ENCODE results near the gene TSPAN17.
"Not testable (repeated sequence)": the region's sequence is repeated elsewhere in the genome, so short reads cannot be mapped to it uniquely, and the experiment has no call there.

TSPAN17 gene, protein sequence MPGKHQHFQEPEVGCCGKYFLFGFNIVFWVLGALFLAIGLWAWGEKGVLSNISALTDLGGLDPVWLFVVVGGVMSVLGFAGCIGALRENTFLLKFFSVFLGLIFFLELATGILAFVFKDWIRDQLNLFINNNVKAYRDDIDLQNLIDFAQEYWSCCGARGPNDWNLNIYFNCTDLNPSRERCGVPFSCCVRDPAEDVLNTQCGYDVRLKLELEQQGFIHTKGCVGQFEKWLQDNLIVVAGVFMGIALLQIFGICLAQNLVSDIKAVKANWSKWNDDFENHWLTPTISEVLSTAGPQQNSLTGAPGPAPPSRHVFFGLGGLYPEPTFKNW

DNA sequence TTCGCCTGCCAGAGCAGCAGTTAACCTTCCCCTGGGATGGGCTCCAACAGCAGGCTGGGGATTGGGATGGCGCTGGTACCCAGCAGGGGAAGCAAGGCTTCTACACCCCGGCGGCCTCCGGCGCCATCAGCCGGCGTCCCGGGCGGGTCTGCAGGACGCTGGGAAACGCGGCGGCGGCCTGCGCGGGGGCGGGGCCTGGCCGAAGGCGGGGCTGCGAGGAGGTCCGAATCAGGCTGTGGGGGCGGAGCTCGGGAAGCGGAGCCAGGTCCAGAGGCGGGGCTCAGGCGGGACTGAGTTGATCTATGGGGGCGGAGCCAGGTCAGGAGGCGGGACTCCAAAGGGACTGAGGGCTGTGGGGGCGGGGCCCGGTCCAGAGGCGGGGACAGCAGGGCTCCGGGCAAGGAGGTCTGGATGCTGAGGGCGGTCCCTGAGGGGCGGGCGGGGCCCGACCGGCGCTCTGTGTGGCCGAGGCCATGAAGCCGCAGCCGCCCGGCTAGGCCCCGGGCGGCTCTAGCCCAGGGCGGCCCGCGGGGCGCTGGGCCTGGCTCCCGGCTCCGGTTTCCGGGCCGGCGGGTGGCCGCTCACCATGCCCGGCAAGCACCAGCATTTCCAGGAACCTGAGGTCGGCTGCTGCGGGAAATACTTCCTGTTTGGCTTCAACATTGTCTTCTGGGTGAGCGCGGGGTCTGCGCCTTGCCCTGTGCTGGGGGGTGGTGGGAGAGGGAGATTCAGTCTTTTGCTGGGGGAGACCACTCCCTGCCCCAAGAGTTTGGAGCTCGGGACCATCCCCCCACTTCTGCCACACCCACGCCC, at the start of gene TSPAN17:
TSPAN17 (plus strand) TSS at position 455 of the 813 bp plus-strand sequence; CDS start at position 587, 132 bp downstream.
- DNase-seq: peak; percentile 99

DNA sequence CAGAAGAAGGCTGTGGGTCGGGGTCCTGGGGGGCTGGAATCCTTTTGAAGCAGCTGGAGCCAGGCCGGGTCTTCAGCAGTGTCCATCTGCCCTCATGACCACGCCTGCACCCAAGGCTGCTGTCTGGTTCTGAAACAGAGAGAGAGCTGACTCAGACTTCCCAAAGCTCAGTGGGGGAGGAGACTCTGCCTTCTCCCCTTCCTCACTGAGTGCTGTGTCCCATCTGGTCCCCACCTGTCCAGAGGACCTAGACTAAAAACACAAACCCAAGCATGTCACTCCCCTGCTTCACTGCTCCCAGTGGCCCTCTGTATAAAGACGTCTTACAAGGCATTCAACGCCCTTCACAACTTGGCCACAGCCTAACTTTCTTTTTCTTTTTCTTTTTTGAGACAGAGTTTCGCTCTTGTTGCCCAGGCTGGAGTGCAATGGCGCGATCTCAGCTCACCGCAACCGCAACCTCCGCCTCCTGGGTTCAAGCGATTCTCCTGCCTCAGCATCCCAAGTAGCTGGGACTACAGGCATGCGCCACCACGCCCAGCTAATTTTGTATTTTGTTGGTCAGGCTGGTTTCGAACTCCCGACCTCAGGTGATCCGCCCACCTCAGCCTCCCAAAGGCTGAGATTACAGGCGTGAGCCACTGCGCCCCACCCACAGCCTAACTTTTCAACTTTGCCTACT, 47.4 kb upstream of the TSPAN17 start:
- DNase-seq: not testable (repeated sequence)

DNA sequence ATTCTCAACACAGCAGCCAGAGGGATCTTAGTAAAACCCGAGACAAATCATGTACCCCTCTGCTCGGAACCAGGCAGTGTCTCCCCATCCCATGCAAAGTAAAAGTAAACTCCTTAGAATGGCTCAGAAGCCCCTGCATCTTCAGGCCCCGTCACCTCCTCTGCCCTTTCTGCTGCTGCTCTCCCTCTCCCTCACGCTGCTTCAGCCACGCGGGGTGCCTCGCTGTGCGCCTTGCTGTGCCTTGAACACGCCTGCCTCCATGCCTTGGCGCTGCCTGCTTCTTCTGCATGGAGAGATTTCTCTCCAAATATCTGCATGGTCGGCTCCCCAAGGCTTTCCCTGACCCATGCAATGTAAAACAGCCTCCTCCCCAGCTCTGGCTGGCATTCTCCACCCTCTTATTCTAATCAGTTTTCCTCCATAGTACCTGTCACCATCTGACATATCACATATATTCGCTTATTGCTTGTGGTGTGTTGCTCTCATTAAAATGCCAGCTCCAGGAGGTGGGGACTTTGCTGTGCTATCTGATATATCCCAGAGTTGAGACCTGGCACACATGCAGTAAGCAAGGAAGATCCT, 45.3 kb upstream of the TSPAN17 start:
- no peak for DNase-seq

DNA sequence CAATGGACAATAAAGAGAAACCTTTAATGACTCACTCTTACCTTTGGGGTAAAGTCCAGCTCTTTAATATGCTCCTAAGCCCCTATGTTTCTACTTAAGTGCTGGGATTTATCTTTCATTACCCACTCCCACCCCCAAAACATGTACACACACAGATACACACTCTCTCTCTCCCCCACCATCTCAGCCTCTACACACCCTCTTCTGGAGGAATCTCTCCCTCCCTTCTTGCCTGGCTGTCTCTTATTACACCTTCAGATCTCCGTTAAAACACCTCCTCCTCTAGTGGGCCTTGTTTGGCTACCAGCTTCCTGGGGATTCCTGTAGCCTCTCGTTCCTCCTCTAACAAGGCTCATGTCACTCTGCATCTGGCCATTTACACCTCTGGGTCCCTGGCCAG, 44.2 kb upstream of the TSPAN17 start:
- no peak for DNase-seq

DNA sequence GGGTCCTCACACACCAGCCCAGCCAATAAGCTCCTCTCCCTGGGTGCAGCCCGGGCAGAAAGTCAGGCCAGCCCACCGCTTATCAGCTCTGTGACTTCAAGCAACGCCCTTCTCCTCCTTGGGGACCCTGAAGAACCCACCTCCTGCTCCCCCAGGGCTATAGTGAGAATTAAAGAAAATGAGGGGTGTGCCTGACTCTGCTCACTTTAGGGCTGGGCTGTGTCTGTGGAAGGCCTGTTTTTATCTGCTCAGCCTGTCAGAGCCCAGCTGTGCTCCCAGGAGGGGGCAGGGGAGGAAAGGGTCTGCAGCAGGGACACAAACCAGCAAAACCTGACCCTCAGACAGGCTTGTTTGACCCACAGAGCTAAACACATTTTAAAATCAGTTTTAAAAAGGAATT, 41.3 kb upstream of the TSPAN17 start:
- no peak for DNase-seq

DNA sequence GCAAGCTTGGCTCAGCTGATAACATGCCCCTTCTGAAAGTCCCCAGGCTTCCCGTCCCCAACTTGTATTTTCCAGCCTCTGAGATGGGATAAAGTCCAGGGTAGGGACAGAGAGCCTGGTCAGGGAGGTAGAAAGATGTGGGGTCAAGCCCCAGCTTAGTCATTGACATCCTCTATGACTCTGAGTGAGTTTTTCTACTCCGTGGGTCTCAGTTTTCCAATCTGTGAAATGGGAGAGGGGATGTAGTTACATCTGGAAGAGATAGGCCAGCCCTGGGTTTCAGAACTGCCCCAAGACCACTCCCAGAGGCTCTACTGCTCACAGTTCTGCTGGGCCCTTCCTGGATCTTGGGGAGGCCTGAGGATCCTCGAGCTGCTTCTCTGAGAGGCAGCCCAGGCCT, 40.4 kb upstream of the TSPAN17 start:
- no peak for DNase-seq

DNA sequence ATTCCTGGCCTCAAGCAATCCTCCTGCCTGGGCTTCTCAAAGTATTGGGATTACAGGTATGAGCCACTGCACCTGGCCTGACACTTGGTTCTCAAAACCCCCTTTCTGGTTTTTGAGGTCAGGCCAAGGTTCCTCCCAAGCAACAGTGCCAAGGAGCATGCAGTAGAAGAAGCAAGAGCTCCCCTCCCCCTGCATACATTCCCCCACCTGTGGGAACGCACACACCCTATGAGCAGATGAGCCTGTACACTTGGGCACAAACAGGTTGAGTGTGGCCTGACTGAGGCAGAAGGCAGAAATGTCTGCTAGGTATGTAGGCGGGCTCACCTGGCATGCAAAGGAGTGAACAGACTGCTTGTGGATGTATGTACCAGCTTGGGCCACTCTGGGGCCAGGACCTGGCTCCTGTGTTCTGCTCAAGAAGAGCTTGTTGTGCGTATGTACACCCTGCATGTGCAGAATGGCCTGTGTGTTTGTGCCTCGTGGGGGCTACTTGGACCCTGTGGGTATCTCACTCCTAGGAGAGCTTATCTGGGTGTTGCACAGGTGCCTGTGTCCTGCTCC, 39.1 kb upstream of the TSPAN17 start:
- DNase-seq: no peak

DNA sequence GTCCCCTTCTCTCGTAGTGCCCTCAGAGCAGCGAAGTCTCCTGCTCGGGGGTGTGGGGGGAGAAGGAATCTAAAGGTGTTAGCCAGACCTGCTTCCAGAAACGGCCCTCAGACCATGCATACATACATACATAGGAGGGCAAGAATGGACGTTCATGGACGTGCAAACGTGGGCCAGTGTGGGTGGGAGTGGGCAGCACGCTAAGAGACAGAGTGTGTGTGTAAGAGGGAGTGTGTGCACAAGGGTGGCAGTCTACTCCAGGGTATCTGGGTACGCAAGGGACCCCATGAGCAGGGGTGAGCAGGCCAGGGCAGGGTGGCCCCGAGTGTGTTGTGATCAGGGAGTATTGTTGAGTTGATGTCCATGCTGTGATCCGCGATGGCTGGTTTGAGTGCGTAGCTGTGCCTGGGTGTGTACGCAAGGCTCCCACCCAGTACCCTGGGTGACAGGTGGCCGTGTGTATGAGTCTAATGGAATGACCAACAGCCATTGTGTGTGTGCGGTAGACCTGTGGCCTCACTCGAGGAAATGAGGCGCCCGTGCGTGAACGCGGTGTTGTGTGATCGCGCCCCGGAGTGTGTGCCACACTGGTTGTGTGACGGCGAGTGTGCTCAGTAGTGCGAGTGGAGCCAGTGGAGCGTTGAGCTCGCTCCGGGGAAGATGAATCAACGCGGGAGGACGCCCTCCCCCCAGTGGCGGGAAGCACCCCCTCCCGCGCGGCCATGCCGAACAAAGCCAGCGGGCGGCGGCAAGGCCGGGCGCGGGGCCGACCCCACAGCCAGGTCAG, 38.2 kb upstream of the TSPAN17 start:
- DNase-seq: no peak

DNA sequence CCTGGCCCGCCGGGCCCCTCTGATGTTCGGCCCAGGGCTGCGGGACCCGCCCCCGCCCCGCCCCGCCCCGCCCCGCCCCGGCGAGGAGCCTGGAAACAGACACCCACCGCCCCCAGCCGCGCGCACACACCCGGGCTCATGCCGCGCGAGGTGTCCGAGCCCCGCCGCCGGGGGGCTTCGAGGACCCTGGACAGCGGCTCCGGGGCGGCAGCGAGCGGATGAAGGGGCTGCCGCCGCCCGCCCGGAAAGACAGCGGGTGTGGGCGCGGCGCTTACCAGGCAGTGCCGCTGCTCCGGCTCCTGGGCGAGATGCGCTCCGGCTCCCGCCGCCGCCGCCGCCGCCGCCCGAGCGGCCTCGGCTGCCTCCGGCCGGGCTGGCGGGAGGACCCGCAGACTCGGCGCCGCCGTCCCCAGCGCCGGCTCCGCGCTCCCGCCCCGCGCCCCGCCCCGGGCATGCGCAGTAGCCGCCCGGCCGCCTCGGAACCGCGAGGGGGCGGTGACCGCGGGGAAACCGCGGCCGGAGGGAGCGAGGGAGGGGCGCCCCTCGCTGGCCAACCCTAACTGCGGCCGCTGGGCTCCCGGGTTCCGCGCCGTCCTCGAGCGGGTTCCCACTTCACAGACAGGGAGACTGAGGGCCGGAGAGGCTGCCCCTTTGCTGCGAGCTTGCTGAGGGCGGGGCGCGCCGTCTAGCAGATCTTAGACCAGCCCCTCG, 37.4 kb upstream of the TSPAN17 start, which contains the start of gene GPRIN1:
GPRIN1 (minus strand) TSS at position 433 of the 711 bp plus-strand sequence. CDS start 10,322 bp downstream, outside the sequence.
- DNase-seq: peak; percentile 76

DNA sequence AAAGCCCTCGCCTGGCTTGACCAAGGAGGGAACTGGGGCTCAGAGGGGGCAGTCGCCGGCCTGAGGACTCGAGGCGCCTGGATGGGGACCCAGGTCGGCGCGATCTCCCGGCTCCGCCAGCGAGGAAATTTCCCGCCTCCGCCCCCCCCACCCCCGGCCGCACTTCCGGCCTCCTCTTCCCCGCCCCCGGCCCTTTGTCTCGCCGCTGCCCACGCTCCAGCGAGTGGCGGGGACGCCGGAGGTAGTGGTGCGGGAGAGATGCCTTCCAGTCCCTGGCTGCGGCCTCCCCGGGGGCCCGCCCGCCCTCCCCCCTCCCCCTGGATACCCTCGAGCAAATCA, 36.9 kb upstream of the TSPAN17 start:
- DNase-seq: no peak

DNA sequence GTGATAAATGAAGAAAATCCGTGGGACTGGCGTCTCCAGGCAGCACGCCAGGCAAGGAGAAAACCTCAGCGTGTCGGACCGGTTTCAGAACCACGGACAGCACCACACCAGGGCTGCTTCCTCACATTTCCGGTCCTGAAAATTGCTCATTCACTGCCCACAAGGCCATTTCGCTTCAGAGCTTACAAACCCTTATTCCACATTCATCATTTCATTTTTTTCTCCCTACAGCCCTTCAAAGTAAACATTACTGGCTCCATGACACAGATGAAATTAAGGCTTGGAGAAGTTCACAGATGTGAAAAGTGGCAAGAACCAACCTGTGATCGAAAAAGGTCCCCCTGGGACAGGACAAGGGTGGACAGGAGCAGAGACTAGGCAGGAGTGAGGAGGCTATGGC, 35.8 kb upstream of the TSPAN17 start:
- DNase-seq: peak; percentile 85

DNA sequence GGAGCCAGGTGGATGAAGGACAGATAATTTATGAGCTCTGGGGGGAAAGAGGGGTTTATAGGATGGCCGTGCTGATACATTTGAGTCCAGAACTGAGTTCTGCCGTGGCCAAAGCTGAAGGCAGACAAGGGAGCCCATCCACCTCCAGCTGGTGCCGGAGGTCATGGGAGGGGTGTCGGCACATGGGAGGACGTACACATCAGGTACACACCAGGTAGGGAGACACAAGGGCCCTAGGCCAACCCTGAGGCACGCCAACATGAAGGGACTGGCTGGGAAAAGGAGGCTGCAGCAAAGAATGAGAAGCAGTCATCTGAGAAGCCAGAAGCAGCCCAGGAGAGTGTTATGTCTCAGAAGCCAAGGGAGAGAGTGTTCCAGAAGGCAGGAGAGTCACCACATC, 35.3 kb upstream of the TSPAN17 start:
- no peak for DNase-seq

DNA sequence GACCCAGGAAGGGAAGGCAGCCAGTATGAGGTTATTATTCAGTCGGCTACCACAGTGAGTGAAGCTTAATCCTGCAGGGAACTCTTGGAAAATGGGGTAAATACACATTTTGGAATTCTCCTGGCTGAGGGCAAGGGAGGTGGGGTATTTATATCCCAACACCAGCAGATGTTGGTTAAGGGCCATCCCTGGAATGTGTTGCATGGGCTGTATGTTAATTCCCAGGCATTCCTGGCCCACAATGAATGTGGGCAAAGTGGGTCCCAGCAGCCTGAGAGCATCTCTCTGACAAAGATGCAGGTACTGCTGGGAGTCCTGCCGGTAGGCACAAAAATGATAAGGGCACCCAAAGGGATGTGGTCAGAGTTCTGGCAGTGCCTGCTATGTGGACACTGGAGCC, 34.4 kb upstream of the TSPAN17 start:
- no peak for DNase-seq

DNA sequence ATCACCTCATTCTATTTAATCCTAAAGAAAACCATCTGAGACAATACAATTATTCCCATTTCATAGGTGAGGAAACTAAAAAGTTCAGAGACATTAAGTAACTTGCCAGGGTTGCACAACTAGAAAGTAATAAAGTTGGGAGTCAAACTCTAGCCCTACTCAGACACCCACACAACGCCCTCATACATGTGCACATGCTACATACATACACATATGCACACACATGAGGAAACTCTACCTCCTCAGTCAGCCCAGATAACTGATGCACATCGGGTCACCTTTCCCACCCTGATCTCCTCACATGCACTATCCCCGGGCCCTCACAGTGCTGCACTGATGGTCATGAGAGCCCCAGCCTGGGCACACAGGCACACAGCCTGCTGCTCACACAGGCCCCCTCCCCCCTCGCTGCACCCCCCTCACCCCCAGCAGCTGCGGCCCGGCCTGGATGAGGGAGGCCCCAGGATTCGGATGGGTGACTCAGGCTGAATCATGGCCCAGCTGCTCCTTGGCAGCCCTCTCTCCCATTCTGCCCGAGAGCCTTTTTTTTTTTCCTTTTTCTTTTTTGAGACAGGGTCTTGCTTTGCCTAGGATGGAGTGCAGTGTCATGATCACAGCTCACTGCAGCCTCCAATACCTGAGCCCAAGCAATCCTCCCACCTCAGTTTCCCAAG, 32.3 kb upstream of the TSPAN17 start:
- no peak for DNase-seq

DNA sequence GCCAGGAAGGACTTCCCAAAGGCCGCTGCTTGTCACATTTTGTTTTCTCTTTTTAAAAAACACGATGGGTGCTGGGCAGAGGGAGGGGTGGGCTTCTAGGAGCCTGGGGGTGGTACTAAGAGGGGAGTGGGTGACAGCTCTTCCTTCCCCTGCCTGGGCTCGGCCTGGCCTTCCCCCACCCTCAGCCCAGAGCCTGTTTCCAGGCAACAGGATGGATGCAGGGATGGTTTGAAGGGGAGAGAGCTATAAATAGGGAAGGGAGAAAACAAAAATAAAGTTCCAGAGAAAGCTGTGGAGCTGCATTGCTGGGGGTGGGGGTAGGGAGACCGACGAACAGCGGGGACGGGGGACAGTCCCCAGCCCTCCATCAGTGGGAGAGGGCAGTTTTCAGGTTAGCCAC, 30.8 kb upstream of the TSPAN17 start:
- DNase-seq: no peak

DNA sequence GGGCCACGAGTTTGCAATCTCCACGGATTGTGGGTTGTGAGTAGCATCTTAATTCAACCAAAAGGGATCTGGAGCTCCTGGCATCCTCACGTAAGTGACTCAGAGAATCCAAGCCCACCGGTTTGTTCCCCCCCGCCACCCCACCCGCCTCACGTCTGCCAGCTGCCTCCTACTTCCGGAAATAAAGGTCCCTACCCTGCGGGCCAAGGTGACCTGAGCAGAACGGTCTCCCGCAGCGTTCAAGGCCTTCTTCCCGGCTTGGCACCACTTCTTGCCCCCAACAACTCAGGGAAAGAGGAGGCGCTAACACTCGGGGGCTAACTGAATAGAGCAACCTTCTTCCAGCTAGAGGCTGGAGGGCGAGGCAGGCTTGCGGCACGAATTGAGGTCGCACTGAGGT, 28.5 kb upstream of the TSPAN17 start:
- no peak for DNase-seq

DNA sequence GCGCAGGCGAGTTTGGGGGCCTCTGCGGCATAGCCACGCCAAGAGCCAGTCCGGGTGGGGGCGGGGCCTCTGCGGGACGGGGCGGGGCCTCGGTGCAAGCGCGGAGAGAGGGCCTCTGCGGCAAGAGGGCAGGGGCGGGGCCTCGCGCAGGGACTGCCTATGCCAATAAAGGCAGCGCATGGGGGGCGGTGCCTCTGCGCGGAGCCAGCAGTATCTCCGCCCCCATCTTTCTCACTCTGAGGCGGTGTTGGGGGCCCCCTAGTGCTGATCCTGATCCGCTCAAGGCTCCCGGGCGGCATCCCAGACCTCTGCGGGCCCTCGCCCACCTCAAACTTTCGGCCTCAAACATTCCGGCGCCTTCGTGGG, 28.1 kb upstream of the TSPAN17 start:
- DNase-seq: no peak

DNA sequence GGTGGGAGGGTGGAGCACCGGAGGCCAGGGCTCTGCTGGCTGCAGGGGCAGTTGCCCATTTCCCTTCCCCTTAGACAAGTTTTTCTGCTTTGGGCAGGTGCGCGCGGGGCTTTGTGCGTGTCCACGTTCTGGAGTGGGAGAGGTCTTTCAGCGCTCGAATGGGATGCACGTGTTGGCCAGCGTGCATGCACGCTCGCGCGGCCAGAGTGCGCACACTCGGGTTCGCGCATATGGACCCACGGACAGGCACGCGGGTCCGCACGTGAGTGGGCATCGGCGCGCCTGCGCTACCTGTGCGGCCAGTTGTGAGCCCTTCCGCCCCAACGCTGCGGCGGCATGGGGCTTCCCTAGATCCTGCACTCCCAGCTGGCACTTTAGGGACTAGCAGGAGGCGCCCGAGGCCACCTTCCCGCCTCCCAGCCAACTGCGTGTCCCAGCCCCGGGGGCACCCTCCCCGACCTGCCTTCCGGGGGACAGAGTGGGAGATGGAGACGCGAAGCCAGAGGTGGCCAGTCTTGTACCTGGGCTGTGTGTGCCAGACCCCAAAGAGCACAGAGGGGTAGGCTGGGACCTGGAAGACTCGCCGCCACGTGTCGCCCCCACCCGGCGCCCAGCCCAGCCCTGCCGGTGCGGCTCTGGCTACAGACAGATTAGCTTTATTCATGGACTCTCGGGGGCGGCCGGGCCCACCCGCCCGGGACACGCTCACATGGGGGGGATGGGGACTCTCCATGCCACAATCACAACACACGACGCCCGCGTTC, 27.5 kb upstream of the TSPAN17 start:
- DNase-seq: no peak

DNA sequence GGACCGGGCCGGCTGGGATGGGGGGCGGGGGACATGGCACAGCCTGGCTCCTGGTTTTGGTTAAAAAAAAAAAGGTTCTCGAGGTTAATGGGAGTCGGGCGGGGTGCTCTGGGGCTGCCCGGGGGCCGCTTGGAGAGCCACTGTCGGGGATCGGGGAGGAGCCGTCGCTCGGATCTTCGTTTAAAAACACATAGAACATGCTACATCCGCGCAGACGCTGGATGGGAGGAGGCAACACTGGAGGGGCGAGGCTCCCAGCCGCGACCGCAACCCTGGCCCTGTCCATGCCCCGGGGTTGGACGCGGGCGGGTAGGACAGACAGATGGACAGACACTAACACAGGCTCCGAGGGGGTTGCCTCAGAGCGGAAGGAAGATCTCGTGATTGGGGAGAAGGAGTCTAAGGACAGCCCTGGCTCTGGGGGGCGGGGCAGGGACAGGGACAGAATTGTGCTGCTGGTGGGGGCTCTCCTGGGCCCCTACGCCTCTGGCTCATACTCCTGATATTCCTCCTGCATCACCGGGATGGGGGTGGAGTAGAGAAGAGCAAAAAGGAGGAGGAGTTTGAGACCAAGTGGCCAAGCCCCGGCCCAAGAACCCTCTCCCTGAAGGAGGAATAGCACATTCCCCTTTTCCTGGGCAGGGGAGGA, 26.8 kb upstream of the TSPAN17 start:
- DNase-seq: peak; percentile 26

DNA sequence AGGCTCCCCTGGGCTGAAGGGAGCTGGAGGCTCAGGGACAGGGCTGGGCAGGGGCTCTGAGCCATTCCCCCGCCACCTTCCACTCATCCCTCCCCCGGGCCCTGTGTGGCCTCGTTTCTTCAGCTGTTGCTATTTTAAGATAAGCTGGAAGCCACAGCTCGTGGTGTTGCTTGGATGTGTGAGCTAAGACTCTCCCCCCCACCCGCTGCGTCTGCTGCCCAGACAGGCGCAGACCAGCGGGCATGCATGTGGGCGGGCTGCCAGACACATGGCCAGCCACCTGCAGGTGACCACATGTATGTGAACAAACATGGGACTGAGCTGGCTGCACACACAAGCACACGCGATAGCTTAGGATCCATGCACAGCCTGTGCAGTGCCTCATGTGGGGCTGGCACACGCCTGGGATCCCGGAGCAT, 25.6 kb upstream of the TSPAN17 start:
- DNase-seq: peak; percentile 37
